Measurements from ENCODE around the gene C7orf25. TPM values are rescaled to one million over a fixed set of nuclear protein-coding genes. Genes with fewer than 3 reads are reported as not detected.
A peak's percentile ranks its signal among the peaks of the same experiment; 100 is the strongest.

Gene C7orf25
- total and polyA plus RNA-seq, 2 of the 13 experiments (the other 11 are each of a cell fraction or from before 2014, with no cell fraction given), result 0.37 to 1.3 TPM

DNA sequence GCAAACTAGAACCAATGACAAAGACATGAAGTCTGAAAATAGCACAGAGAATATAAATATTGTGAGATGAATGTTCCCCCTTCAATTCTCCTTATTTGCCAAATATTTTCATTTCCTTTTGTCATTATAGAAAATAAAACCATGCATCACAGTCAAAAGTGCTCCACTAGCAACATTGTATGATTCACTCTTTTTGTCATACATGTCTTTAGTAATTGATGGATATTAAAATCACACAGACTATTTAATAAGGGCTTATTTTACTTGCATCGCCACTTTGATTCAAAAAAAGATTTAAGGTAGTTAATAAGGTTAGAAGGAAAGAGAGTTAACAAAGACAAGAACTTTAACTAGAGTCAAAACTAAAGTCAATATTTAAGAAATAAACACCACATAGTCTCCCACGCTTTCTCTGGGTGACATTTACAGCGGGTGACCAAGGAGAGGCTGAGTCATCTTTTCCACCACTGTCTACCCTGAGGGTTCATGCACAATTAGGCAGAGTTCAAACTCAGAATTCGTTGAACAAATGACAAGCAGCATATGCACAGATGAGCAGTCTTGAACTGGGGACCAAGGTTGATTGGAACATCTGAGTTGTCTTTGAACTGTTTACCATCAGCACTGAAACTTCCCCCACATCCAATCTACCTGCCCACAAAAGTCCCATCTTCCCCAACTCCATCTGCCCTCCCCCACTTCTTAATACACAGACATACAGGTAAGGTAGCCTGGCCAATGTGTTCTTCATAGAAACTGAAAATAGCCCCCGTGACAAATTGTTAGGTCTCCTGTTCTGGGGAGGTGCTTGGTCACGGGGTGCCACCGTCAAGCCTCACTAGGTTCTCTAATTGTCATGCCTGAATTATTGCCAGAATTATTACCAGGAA, 42.5 kb downstream of the C7orf25 start:
- BruUV-seq (replicated peaks), result no TSS peak
- Histone ChIP-seq H3K4me2 (ENCODE audit: low read depth, low read length) (no peak overlapping the region), H3K36me3 (replicated peaks in 1 of 2; ENCODE audit: control insufficient read depth in 1 of 2, insufficient read depth in 2 of 2, low read length in 2 of 2) (no peaks in the 10 kb centered on the region), H3K9me3 (ENCODE audit: low read length) (no peaks in the 10 kb centered on the region), H3K4me1 (ENCODE audit: insufficient read depth, low read length) (peaks cover 8% of the 10 kb centered on the region; the same call in 1 of the 2 replicates), H4K20me1 (ENCODE audit: insufficient read depth, low read length) (no peaks in the 10 kb centered on the region), H3K27ac (ENCODE audit: extremely low read length, insufficient read depth, low read length) (no peak overlapping the region), H3K79me2 (ENCODE audit: insufficient read depth, low read length) (no peaks in the 10 kb centered on the region), H3K27me3 (ENCODE audit: control insufficient read depth in 1 of 2, insufficient read depth in 2 of 2, low read length in 2 of 2) (0 out of 5 replicates have a peak, but pooled peaks cover 0 to 3% of the 10 kb centered on the region in 2 experiments), H3K4me3 (replicated peaks in 1 of 3; ENCODE audit: insufficient read depth in 1 of 3, low read depth in 2 of 3, low read length in 3 of 3) (no peak overlapping the region), H2AFZ (ENCODE audit: low read length) (no peak overlapping the region), H3K9ac (ENCODE audit: insufficient read depth, low read depth, low read length) (no peak overlapping the region)
- ATAC-seq, result no peak
- POLR2A ChIA-PET, result no interaction called here
- TF ChIP-seq, protein P1, sequence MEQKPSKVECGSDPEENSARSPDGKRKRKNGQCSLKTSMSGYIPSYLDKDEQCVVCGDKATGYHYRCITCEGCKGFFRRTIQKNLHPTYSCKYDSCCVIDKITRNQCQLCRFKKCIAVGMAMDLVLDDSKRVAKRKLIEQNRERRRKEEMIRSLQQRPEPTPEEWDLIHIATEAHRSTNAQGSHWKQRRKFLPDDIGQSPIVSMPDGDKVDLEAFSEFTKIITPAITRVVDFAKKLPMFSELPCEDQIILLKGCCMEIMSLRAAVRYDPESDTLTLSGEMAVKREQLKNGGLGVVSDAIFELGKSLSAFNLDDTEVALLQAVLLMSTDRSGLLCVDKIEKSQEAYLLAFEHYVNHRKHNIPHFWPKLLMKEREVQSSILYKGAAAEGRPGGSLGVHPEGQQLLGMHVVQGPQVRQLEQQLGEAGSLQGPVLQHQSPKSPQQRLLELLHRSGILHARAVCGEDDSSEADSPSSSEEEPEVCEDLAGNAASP (CRISPR knock-in tag; IDR thresholded peaks at IDR 0.05; ENCODE audit: borderline replicate concordance), result no peak
- TF ChIP-seq FOSL2 (CRISPR knock-in tag; IDR thresholded peaks at IDR 0.05), result peak; percentile 56
- in situ Hi-C loops (cut with HindIII; ENCODE audit: extremely low pct_ligation_motif_present, low pct_unique_long_range_greater_than_20kb), result no loop called here
- no peak for FAIRE-seq
- CTCF ChIA-PET (ENCODE audit: low intra/inter-chr PET ratio, low total read pairs), result no interaction called here
- no peak for DNase-seq (ENCODE audit: low spot score)
- intact Hi-C loops (cut with micrococcal nuclease; ENCODE audit: unreplicated experiment), result no loop called here
- 22% methylated on average over 6 of the region's 7 CpGs for WGBS (ENCODE audit: low lambda C conversion rate)

GRCh38 chr7:42868480-42868879, 43.4 kb downstream of the C7orf25 start:
- ChIA-PET CTCF (ENCODE audit: low intra/inter-chr PET ratio, low total read pairs) (no interaction called here), POLR2A (no interaction called here)
- H3K9me3 ChIP-seq (ENCODE audit: low read length), result no peaks in the 10 kb centered on the region
- FAIRE-seq (no peak), DNase-seq (ENCODE audit: low spot score) (no peak), ATAC-seq (no peak)
- intact Hi-C loops (cut with micrococcal nuclease; ENCODE audit: unreplicated experiment) (no loop called here), in situ Hi-C loops (cut with HindIII; ENCODE audit: extremely low pct_ligation_motif_present, low pct_unique_long_range_greater_than_20kb) (no loop called here)
- peaks cover 8% of the 10 kb centered on the region; the same call in 1 of the 2 replicates for H3K4me1 ChIP-seq (ENCODE audit: insufficient read depth, low read length)
- H4K20me1 ChIP-seq (ENCODE audit: insufficient read depth, low read length), result no peaks in the 10 kb centered on the region
- 6% methylated on average over 1 of the region's 1 CpG for WGBS (ENCODE audit: low lambda C conversion rate)
- no TSS peak for BruUV-seq (replicated peaks)
- no peak overlapping the region for H3K4me2 ChIP-seq (ENCODE audit: low read depth, low read length)
- no peaks in the 10 kb centered on the region for H3K79me2 ChIP-seq (ENCODE audit: insufficient read depth, low read length)
- 0 out of 5 replicates have a peak, but pooled peaks cover 0 to 3% of the 10 kb centered on the region in 2 experiments for H3K27me3 ChIP-seq (ENCODE audit: control insufficient read depth in 1 of 2, insufficient read depth in 2 of 2, low read length in 2 of 2)
- no peaks in the 10 kb centered on the region for H3K36me3 ChIP-seq (replicated peaks in 1 of 2; ENCODE audit: control insufficient read depth in 1 of 2, insufficient read depth in 2 of 2, low read length in 2 of 2)
- H3K4me3 ChIP-seq (replicated peaks in 1 of 3; ENCODE audit: insufficient read depth in 1 of 3, low read depth in 2 of 3, low read length in 3 of 3), result no peak overlapping the region
- H2AFZ ChIP-seq (ENCODE audit: low read length), result no peak overlapping the region
- no peak overlapping the region for H3K9ac ChIP-seq (ENCODE audit: insufficient read depth, low read depth, low read length)
- no peak overlapping the region for H3K27ac ChIP-seq (ENCODE audit: extremely low read length, insufficient read depth, low read length)
- TF ChIP-seq DR1 (CRISPR knock-in tag; IDR thresholded peaks at IDR 0.05), result no peak
- TF ChIP-seq ZNF607 (CRISPR knock-in tag; IDR thresholded peaks at IDR 0.05; ENCODE audit: borderline replicate concordance), result no peak
- no peak for TF ChIP-seq SYNCRIP (IDR thresholded peaks at IDR 0.05; ENCODE audit: insufficient read depth, low read depth, low read length)
- TF ChIP-seq ZNF891 (CRISPR knock-in tag; IDR thresholded peaks at IDR 0.05), result no peak
- TF ChIP-seq KLF13 (CRISPR knock-in tag; IDR thresholded peaks at IDR 0.05), result no peak
- TF ChIP-seq ZNF432 (CRISPR knock-in tag; IDR thresholded peaks at IDR 0.05; ENCODE audit: borderline replicate concordance), result no peak
- no peak for TF ChIP-seq ZFP91 (CRISPR knock-in tag; IDR thresholded peaks at IDR 0.05; ENCODE audit: borderline replicate concordance)
- no peak for TF ChIP-seq ZNF749 (CRISPR knock-in tag; IDR thresholded peaks at IDR 0.05; ENCODE audit: borderline replicate concordance)
- TF ChIP-seq ZNF747 (CRISPR knock-in tag; IDR thresholded peaks at IDR 0.05; ENCODE audit: borderline replicate concordance), result no peak
- no peak for TF ChIP-seq ZNF557 (CRISPR knock-in tag; IDR thresholded peaks at IDR 0.05)
- TF ChIP-seq ATF7-NPFF (CRISPR knock-in tag; IDR thresholded peaks at IDR 0.05; ENCODE audit: low read depth), result no peak
- no peak for TF ChIP-seq JUN (CRISPR knock-in tag; IDR thresholded peaks at IDR 0.05)
